Neural progenitor cell (in vitro differentiated cells): ENCODE measurements around the gene TMEM62. TPM values are rescaled to one million over a fixed set of nuclear protein-coding genes. Genes with fewer than 3 reads are reported as not detected.

ENCODE experiments used
- DNase-seq: peaks from one replicate; pipeline ENCODE4 v3.0.0-alpha.2; 2016; ENCODE audit warnings: low spot score
- H2AFZ ChIP-seq: fragments of 200-600 bp; sonication (generic); replicated peaks from 2 replicates; pipeline ENCODE4 v1.6.1; 2016; ENCODE audit warnings: antibody characterized with exemption
- H3F3A ChIP-seq: fragments of 200-600 bp; sonication (generic); 2 replicates; pipeline ENCODE4 v1.6.1; 2016; ENCODE audit warnings: antibody characterized with exemption, low read depth
- H3K27ac ChIP-seq: fragments of 200-600 bp; sonication (generic); 2 replicates; pipeline ENCODE4 v1.5.1; 2016; ENCODE audit warnings: mild to moderate bottlenecking
- H3K27me3 ChIP-seq: fragments of 200-600 bp; sonication (generic); 2 replicates; pipeline ENCODE4 v1.6.1; 2016; ENCODE audit warnings: mild to moderate bottlenecking, moderate library complexity
- H3K36me3 ChIP-seq: fragments of 200-600 bp; sonication (generic); 2 replicates; pipeline ENCODE4 v1.5.1; 2016
- H3K4me1 ChIP-seq: fragments of 200-600 bp; sonication (generic); 2 replicates; pipeline ENCODE4 v1.6.1; 2016; ENCODE audit warnings: mixed run types
- H3K4me2 ChIP-seq: fragments of 200-600 bp; sonication (generic); 2 replicates; pipeline ENCODE4 v1.6.1; 2016
- H3K4me3 ChIP-seq: fragments of 200-600 bp; sonication (generic); 2 replicates; pipeline ENCODE4 v1.5.1; 2016
- H3K79me2 ChIP-seq: fragments of 200-600 bp; sonication (generic); 2 replicates; pipeline ENCODE4 v1.6.1; 2016; ENCODE audit warnings: low read depth
- H3K9ac ChIP-seq: fragments of 200-600 bp; sonication (generic); 2 replicates; pipeline ENCODE4 v1.6.1; 2016
- H3K9me3 ChIP-seq: fragments of 200-600 bp; sonication (generic); 2 replicates; pipeline ENCODE4 v1.5.1; 2016; ENCODE audit warnings: low read depth
- H4K20me1 ChIP-seq: fragments of 200-600 bp; sonication (generic); 2 replicates; pipeline ENCODE4 v1.6.1; 2016; ENCODE audit warnings: low read depth
- H3K27ac Mint-ChIP-seq: 3 replicates; pipeline ENCODE4 v1.8.0; 2021; ENCODE audit warnings: mixed read lengths
- H3K27me3 Mint-ChIP-seq: 2 replicates; pipeline ENCODE4 v1.8.0; 2022; ENCODE audit warnings: low read depth, mild to moderate bottlenecking, inconsistent platforms, moderate library complexity, mixed read lengths; ENCODE audit not compliant: insufficient read depth
- H3K36me3 Mint-ChIP-seq: 3 replicates; pipeline ENCODE4 v1.8.0; 2021; ENCODE audit warnings: mixed read lengths
- H3K4me1 Mint-ChIP-seq: 3 replicates; pipeline ENCODE4 v1.8.0; 2021; ENCODE audit warnings: mixed read lengths
- H3K4me3 Mint-ChIP-seq: 3 replicates; pipeline ENCODE4 v1.8.0; 2021; ENCODE audit warnings: mild to moderate bottlenecking, moderate library complexity, mixed read lengths
- H3K9me3 Mint-ChIP-seq: 3 replicates; pipeline ENCODE4 v1.8.0; 2020; ENCODE audit warnings: mixed read lengths
- EZH2 ChIP-seq: fragments of 200-600 bp; sonication (generic); IDR thresholded peaks from 2 replicates; pipeline ENCODE4 v1.6.1; 2017; ENCODE audit warnings: antibody characterized with exemption, mild to moderate bottlenecking, moderate library complexity
- EZH2phosphoT487 ChIP-seq: fragments of 200-600 bp; sonication (generic); IDR thresholded peaks from 2 replicates; pipeline ENCODE4 v1.6.1; 2017; ENCODE audit warnings: antibody characterized with exemption
- small RNA-seq: library from RNA; depleted of rRNA; stranded (forward); fragments of <200 nt; gene quantifications from one replicate; pipeline ENCODE3, GENCODE V24; 2015
- total RNA-seq: library from RNA; depleted of rRNA; stranded (reverse); fragments of >200 nt; gene quantifications from 2 replicates; pipeline ENCODE4 v1.2.3, GENCODE V29; 2015; ENCODE audit warnings: low replicate concordance
- TF ChIP-seq, protein P1 (sequence below): fragments of 200-600 bp; sonication (generic); IDR thresholded peaks from 2 replicates; pipeline ENCODE4 v1.5.1; 2017; ENCODE audit warnings: antibody characterized with exemption, mild to moderate bottlenecking

Gene TMEM62
- total RNA-seq, 1 donor from 2014 or later: 11.9 TPM

DNA sequence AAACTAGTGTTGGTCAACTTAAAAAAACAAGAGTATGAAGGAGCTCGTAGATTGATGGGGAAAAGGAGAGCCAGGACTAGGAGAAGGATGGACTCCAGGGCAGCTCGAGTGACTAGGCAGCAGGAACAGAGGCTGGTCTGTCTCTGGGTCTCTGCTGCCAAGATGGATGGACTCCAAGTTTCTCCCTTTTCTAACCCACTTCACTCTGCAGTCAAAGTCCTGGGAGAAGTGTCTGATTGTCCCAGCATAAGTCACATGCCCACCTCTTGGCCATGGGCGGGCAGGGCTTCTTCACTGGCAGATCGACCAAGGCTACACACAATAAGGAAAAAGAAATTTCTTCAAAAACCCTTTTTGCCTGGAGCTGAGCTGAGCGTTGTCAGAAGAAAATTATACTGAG lies 96.6 kb downstream of the TMEM62 start:
- no peak overlapping the region for H2AFZ ChIP-seq
- H4K20me1 ChIP-seq: no peaks in the 10 kb centered on the region
- Mint-ChIP-seq H3K27me3 (peaks cover 11% of the 10 kb centered on the region), H3K27ac (no peak overlapping the region), H3K36me3 (no peaks in the 10 kb centered on the region), H3K4me3 (no peak overlapping the region), H3K4me1 (no peaks in the 10 kb centered on the region), H3K9me3 (peaks cover 2% of the 10 kb centered on the region)
- H3K4me3 ChIP-seq: no peak overlapping the region
- H3K79me2 ChIP-seq: no peaks in the 10 kb centered on the region
- no peaks in the 10 kb centered on the region for H3F3A ChIP-seq
- H3K9ac ChIP-seq: no peak overlapping the region
- H3K4me2 ChIP-seq: no peak overlapping the region
- no peak overlapping the region for H3K27ac ChIP-seq
- no peaks in the 10 kb centered on the region for H3K9me3 ChIP-seq
- H3K36me3 ChIP-seq: no peaks in the 10 kb centered on the region
- TF ChIP-seq, protein P1, sequence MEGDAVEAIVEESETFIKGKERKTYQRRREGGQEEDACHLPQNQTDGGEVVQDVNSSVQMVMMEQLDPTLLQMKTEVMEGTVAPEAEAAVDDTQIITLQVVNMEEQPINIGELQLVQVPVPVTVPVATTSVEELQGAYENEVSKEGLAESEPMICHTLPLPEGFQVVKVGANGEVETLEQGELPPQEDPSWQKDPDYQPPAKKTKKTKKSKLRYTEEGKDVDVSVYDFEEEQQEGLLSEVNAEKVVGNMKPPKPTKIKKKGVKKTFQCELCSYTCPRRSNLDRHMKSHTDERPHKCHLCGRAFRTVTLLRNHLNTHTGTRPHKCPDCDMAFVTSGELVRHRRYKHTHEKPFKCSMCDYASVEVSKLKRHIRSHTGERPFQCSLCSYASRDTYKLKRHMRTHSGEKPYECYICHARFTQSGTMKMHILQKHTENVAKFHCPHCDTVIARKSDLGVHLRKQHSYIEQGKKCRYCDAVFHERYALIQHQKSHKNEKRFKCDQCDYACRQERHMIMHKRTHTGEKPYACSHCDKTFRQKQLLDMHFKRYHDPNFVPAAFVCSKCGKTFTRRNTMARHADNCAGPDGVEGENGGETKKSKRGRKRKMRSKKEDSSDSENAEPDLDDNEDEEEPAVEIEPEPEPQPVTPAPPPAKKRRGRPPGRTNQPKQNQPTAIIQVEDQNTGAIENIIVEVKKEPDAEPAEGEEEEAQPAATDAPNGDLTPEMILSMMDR: no peak
- no peak for TF ChIP-seq EZH2phosphoT487
- no peak for TF ChIP-seq EZH2
- DNase-seq: no peak
- H3K4me1 ChIP-seq: no peaks in the 10 kb centered on the region
- H3K27me3 ChIP-seq: peaks cover 4% of the 10 kb centered on the region

- peaks cover 10% of the 10 kb centered on the region for H3K27me3 Mint-ChIP-seq
- H3K79me2 ChIP-seq: no peaks in the 10 kb centered on the region
Observed at GRCh38 chr15:43230640-43231115, 97.3 kb downstream of the TMEM62 start.

GRCh38 chr15:43232289-43232874 lies 99.0 kb downstream of the TMEM62 start:
- H3K9me3 Mint-ChIP-seq: peaks cover 2% of the 10 kb centered on the region
- H3K36me3 ChIP-seq: no peaks in the 10 kb centered on the region
- DNase-seq: no peak
- H3K4me1 Mint-ChIP-seq: no peaks in the 10 kb centered on the region
- no peaks in the 10 kb centered on the region for H3K27me3 ChIP-seq
- no peaks in the 10 kb centered on the region for H4K20me1 ChIP-seq
- H3K36me3 Mint-ChIP-seq: no peaks in the 10 kb centered on the region
- no peak overlapping the region for H2AFZ ChIP-seq
- H3K9ac ChIP-seq: no peak overlapping the region
- no peak overlapping the region for H3K4me3 ChIP-seq
- no peak overlapping the region for H3K4me2 ChIP-seq
- no peaks in the 10 kb centered on the region for H3F3A ChIP-seq
- H3K79me2 ChIP-seq: no peaks in the 10 kb centered on the region
- no peaks in the 10 kb centered on the region for H3K4me1 ChIP-seq
- H3K27ac ChIP-seq: no peak overlapping the region
- no peak overlapping the region for H3K4me3 Mint-ChIP-seq
- TF ChIP-seq EZH2 (no peak), EZH2phosphoT487 (no peak)
- TF ChIP-seq, protein P1: no peak
- peaks cover 9% of the 10 kb centered on the region for H3K27me3 Mint-ChIP-seq
- H3K27ac Mint-ChIP-seq: no peak overlapping the region
- no peaks in the 10 kb centered on the region for H3K9me3 ChIP-seq

More at GRCh38 chr15:43230640-43231115, 97.3 kb downstream of the TMEM62 start:
- H3K36me3 Mint-ChIP-seq: no peaks in the 10 kb centered on the region
- Histone ChIP-seq H3K9me3 (no peaks in the 10 kb centered on the region), H2AFZ (no peak overlapping the region), H3F3A (no peaks in the 10 kb centered on the region), H3K4me3 (no peak overlapping the region), H4K20me1 (no peaks in the 10 kb centered on the region), H3K4me2 (no peak overlapping the region), H3K9ac (no peak overlapping the region), H3K27me3 (no peaks in the 10 kb centered on the region), H3K36me3 (no peaks in the 10 kb centered on the region), H3K4me1 (no peaks in the 10 kb centered on the region), H3K27ac (no peak overlapping the region)
- no peak overlapping the region for H3K4me3 Mint-ChIP-seq
- no peak overlapping the region for H3K27ac Mint-ChIP-seq
- TF ChIP-seq, protein P1: no peak
- TF ChIP-seq EZH2: no peak
- TF ChIP-seq EZH2phosphoT487: no peak
- H3K9me3 Mint-ChIP-seq: peaks cover 2% of the 10 kb centered on the region
- no peaks in the 10 kb centered on the region for H3K4me1 Mint-ChIP-seq
- no peak for DNase-seq

Small RNA genes within 50 kb of the gene (small RNA-seq; reads per million reads assigned to genes)
- not detected for gene AC068724.2

Other genes starting within 250 kb of the TMEM62 start
- 26.5 and 32.4 TPM in 2 replicates for gene TTBK2, start 212.8 kb upstream of the TMEM62 start, total RNA-seq
- gene UBR1, start 27.5 kb upstream of the TMEM62 start, total RNA-seq: 26.0 and 33.2 TPM in 2 replicates
- gene CCNDBP1, start 51.8 kb downstream of the TMEM62 start, total RNA-seq: 43.1 and 44.3 TPM in 2 replicates
- gene EPB42, start 87.4 kb downstream of the TMEM62 start, total RNA-seq: not detected in 2 replicates
- not detected in 2 replicates for gene TGM5, start 133.3 kb downstream of the TMEM62 start, total RNA-seq
- not detected in 2 replicates for gene TGM7, start 168.7 kb downstream of the TMEM62 start, total RNA-seq
- gene LCMT2, start 197.0 kb downstream of the TMEM62 start, total RNA-seq: 14.2 and 14.6 TPM in 2 replicates
- gene ZSCAN29, start 237.5 kb downstream of the TMEM62 start, total RNA-seq: 27.1 and 44.6 TPM in 2 replicates
- gene TUBGCP4, start 237.5 kb downstream of the TMEM62 start, total RNA-seq: 14.1 and 15.6 TPM in 2 replicates